Fibroblast of lung (primary cell): ENCODE results near the gene CORO7. TPM values are rescaled to one million over a fixed set of nuclear protein-coding genes. Genes with fewer than 3 reads are reported as not detected.
"Not testable (repeated sequence)": the region's sequence is repeated elsewhere in the genome, so short reads cannot be mapped to it uniquely, and the experiment has no call there.

Experiments used
- DNase-seq, 2 donors: peaks; one replicate each; pipeline versions ENCODE4 v3.0.0 to v3.0.0-alpha.2; 2010; ENCODE audit warnings: low read depth in 2 of 2
- H2AFZ ChIP-seq: 2 replicates; pipeline ENCODE4 v1.5.1; 2012; ENCODE audit warnings: low read length, control low read depth, inconsistent platforms
- H3K27ac ChIP-seq: 2 replicates; pipeline ENCODE4 v1.5.1; 2011; ENCODE audit warnings: low read length, control low read depth; ENCODE audit not compliant: insufficient read depth
- H3K27me3 ChIP-seq: 2 replicates; pipeline ENCODE4 v1.5.1; 2011; ENCODE audit warnings: mild to moderate bottlenecking, low read length; ENCODE audit not compliant: control insufficient read depth, insufficient read depth
- H3K36me3 ChIP-seq: 2 replicates; pipeline ENCODE4 v1.5.1; 2011; ENCODE audit warnings: low read length; ENCODE audit not compliant: control insufficient read depth, insufficient read depth
- H3K4me1 ChIP-seq: 2 replicates; pipeline ENCODE4 v1.5.1; 2011; ENCODE audit warnings: low read length; ENCODE audit not compliant: control insufficient read depth, insufficient read depth; ENCODE audit errors: extremely low read depth
- H3K4me2 ChIP-seq: 2 replicates; pipeline ENCODE4 v1.5.1; 2011; ENCODE audit warnings: low read length, control low read depth; ENCODE audit not compliant: insufficient read depth; ENCODE audit errors: extremely low read depth
- H3K4me3 ChIP-seq, 4 experiments: fragments of 200-600 bp in 1 of 4; sonication (generic) in 1 of 4; replicated peaks in 1 of 4; 2 replicates each; pipeline ENCODE4 v1.5.1; 2011 to 2016; ENCODE audit warnings: low read length in 4 of 4, low read depth in 3 of 4, mild to moderate bottlenecking in 3 of 4, control low read depth in 2 of 4, inconsistent platforms in 1 of 4, mixed read lengths in 1 of 4; ENCODE audit not compliant: insufficient read depth in 1 of 4; ENCODE audit errors: control extremely low read depth in 1 of 4
- H3K79me2 ChIP-seq: 2 replicates; pipeline ENCODE4 v1.5.1; 2012; ENCODE audit warnings: mild to moderate bottlenecking, low read length, inconsistent platforms; ENCODE audit not compliant: control insufficient read depth, insufficient read depth
- H3K9ac ChIP-seq: 2 replicates; pipeline ENCODE4 v1.5.1; 2011; ENCODE audit warnings: mild to moderate bottlenecking, low read length, control low read depth; ENCODE audit not compliant: insufficient read depth
- H3K9me3 ChIP-seq: 2 replicates; pipeline ENCODE4 v1.5.1; 2012; ENCODE audit warnings: low read depth, low read length; ENCODE audit not compliant: control insufficient read depth, insufficient read depth
- H4K20me1 ChIP-seq: 2 replicates; pipeline ENCODE4 v1.5.1; 2011; ENCODE audit warnings: low read length; ENCODE audit not compliant: control insufficient read depth, insufficient read depth; ENCODE audit errors: extremely low read depth
- CTCF ChIP-seq, 2 donors: IDR thresholded peaks in 1 of 2; conservative IDR thresholded peaks in 1 of 2; 1 replicate in 1 of 2; 2 replicates in 1 of 2; pipeline ENCODE4 v1.5.1; 2011 to 2012; ENCODE audit warnings: low read length in 2 of 2, control low read depth in 1 of 2, inconsistent platforms in 1 of 2, low read depth in 1 of 2, mild to moderate bottlenecking in 1 of 2
- EZH2 ChIP-seq: IDR thresholded peaks from 2 replicates; pipeline ENCODE4 v1.5.1; 2012; ENCODE audit warnings: low read length, control low read depth, mild to moderate bottlenecking; ENCODE audit errors: missing control alignments
- polyA plus RNA-seq, 2 donors: library from polyadenylated mRNA; depleted of rRNA in 1 of 2; stranded (reverse) in 1 of 2; unstranded in 1 of 2; fragments of >200 nt; gene quantifications; 2 replicates each; pipeline ENCODE4 v1.2.1, GENCODE V29; 2011 to 2012; ENCODE audit warnings: missing spikeins in 1 of 2
- total RNA-seq: library from RNA; depleted of rRNA; stranded (reverse); fragments of >200 nt; gene quantifications from 2 replicates; pipeline ENCODE4 v1.2.1, GENCODE V29; 2014

Gene CORO7
- total and polyA plus RNA-seq, 2 donors (not counting 1 experiment from before 2014, with no cell fraction given), result 6.1 to 11.1 TPM

GRCh38 chr16:4347010-4347409 is 69.4 kb downstream of the CORO7 start:
- no peaks in the 10 kb centered on the region for H4K20me1 ChIP-seq
- H2AFZ ChIP-seq, result no peak overlapping the region
- TF ChIP-seq CTCF (conservative IDR thresholded peaks at IDR 0.05 in 1 of 2, IDR thresholded peaks at IDR 0.05 in 1 of 2; ENCODE audit: low read depth in 1 of 2, low read length in 2 of 2) (no peak), EZH2 (no peak)
- H3K4me3 ChIP-seq, result no peak overlapping the region
- H3K27ac ChIP-seq, result no peak overlapping the region
- peaks cover 2% of the 10 kb centered on the region for H3K36me3 ChIP-seq
- no peak overlapping the region for H3K4me2 ChIP-seq
- DNase-seq, result peak in 1 of 2 donors; percentile 48
- peaks cover 52% of the 10 kb centered on the region for H3K79me2 ChIP-seq
- no peak overlapping the region for H3K9ac ChIP-seq
- no peaks in the 10 kb centered on the region for H3K9me3 ChIP-seq
- peaks cover 4% of the 10 kb centered on the region for H3K4me1 ChIP-seq
- H3K27me3 ChIP-seq, result no peaks in the 10 kb centered on the region

DNA sequence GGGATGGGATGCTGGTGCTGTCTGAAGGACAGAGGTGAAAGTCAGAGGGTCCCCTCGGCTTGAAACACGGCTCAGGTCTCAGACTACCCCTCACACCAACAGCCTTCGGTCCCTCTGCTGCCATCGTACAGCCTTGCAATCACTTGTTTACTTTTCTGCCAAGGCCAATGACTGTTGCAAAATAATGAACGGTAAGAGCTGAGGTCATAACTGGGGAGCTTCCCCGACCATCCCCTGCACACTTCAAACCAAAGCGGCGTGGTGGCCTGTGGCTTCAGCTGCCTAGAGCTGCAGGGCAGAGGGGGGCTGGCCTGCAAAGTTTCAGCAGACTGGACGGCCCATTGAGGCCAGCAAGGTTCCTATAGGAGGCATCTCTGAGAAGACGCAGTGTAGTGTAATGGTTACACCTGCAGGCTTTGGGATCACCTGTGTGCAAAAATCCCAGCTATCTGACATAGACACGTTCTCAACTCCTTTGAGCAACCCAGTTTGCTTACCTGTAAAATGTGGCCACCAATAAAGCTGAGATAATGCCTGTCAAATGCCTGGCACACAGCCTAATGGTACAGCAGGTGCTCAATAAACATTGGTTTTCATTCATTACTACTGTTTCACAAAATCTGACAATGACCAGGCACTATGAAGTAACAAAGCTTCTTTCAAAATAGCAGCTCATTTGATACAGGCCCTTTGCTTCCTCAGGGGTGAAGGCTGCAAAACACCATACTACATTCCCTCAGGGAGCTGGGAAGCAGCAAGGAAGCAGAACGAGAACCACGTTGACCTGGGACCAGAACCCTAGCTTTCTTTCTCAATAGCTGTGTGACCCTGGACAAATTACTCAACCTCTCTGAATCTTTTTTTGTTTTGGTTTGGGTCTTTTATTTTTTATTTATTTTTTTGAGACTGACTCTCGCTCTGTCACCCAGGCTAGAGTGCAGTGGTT is 70.3 kb downstream of the CORO7 start:
- Histone ChIP-seq H2AFZ (no peak overlapping the region), H3K4me1 (no peaks in the 10 kb centered on the region), H3K27me3 (no peaks in the 10 kb centered on the region), H3K79me2 (peaks cover 58% of the 10 kb centered on the region), H3K27ac (no peak overlapping the region), H3K36me3 (peaks cover 4% of the 10 kb centered on the region), H3K9ac (no peak overlapping the region), H3K9me3 (no peaks in the 10 kb centered on the region), H4K20me1 (no peaks in the 10 kb centered on the region), H3K4me3 (no peak overlapping the region), H3K4me2 (no peak overlapping the region)
- no peak for TF ChIP-seq CTCF (conservative IDR thresholded peaks at IDR 0.05 in 1 of 2, IDR thresholded peaks at IDR 0.05 in 1 of 2; ENCODE audit: low read depth in 1 of 2, low read length in 2 of 2)
- TF ChIP-seq EZH2, result no peak
- DNase-seq, result no peak

GRCh38 chr16:4344983-4345835 is 71.2 kb downstream of the CORO7 start:
- peak; percentile 23 to 36 for DNase-seq
- TF ChIP-seq EZH2 (no peak), CTCF (conservative IDR thresholded peaks at IDR 0.05 in 1 of 2, IDR thresholded peaks at IDR 0.05 in 1 of 2; ENCODE audit: low read depth in 1 of 2, low read length in 2 of 2) (no peak)
- Histone ChIP-seq H3K79me2 (peaks cover 54% of the 10 kb centered on the region), H3K9ac (no peak overlapping the region), H3K36me3 (peaks cover 11% of the 10 kb centered on the region), H3K9me3 (no peaks in the 10 kb centered on the region), H3K27ac (no peak overlapping the region), H3K27me3 (no peaks in the 10 kb centered on the region), H4K20me1 (no peaks in the 10 kb centered on the region), H3K4me1 (peaks cover 4% of the 10 kb centered on the region), H3K4me3 (no peak overlapping the region), H3K4me2 (peak overlapping the region; percentile 25), H2AFZ (no peak overlapping the region)

DNA sequence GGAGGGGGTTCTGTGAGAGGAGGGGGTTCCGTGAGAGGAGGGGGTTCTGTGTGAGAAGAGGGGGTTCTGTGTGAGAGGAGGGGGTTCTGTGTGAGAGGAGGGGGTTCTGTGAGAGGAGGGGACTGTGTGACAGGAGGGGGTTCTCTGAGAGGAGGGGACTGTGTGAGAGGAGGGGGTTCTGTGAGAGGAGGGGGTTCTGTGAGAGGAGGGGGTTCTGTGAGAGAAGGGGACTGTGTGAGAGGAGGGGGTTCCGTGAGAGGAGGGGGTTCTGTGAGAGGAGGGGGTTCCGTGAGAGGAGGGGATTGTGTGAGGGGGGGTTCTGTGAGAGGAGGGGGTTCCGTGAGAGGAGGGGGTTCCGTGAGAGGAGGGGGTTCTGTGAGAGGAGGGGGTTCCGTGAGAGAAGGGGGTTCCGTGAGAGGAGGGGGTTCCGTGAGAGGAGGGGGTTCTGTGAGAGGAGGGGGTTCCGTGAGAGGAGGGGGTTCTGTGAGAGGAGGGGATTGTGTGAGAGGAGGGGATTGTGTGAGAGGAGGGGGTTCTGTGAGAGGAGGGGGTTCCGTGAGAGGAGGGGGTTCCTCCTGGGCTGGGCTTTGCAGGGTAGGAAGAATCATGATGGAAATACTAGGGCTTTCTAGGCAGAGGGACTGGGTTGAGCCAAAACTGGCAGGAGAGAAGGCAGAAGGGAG is 72.0 kb downstream of the CORO7 start:
- peak in 1 of 2 donors; percentile 27 for DNase-seq
- H3K9me3 ChIP-seq, H3K4me1 ChIP-seq, H3K27me3 ChIP-seq, H3K4me2 ChIP-seq, H3K27ac ChIP-seq, H3K4me3 ChIP-seq, H4K20me1 ChIP-seq, H3K9ac ChIP-seq, H2AFZ ChIP-seq: not testable (repeated sequence)
- Histone ChIP-seq H3K36me3 (peaks cover 13% of the 10 kb centered on the region), H3K79me2 (peaks cover 47% of the 10 kb centered on the region)
